ENCODE results near the gene ABCG4.
A peak's percentile ranks its signal among the peaks of the same experiment; 100 is the strongest.
"Not testable (repeated sequence)": the region's sequence is repeated elsewhere in the genome, so short reads cannot be mapped to it uniquely, and the experiment has no call there.

The ABCG4 gene

GRCh38 chr11:119153049-119153818, 4.4 kb downstream of the ABCG4 start:
- no peak for DNase-seq (ENCODE audit: low read depth in 2 of 2)

- DNase-seq (ENCODE audit: low read depth in 2 of 2) = no peak
Observed at GRCh38 chr11:119154178-119154577, 5.3 kb downstream of the ABCG4 start.

- DNase-seq (ENCODE audit: low read depth in 2 of 2) = no peak
Observed at GRCh38 chr11:119155733-119156492, 7.1 kb downstream of the ABCG4 start.

- DNase-seq (ENCODE audit: low read depth in 2 of 2) = no peak
Observed at GRCh38 chr11:119156496-119156895, 7.6 kb downstream of the ABCG4 start.

- no peak for DNase-seq (ENCODE audit: low read depth in 2 of 2)
Observed at GRCh38 chr11:119157063-119157462, 8.2 kb downstream of the ABCG4 start.

GRCh38 chr11:119158467-119158866, 9.6 kb downstream of the ABCG4 start:
- no peak for DNase-seq (ENCODE audit: low read depth in 2 of 2)

GRCh38 chr11:119160151-119160550, 11.3 kb downstream of the ABCG4 start:
- DNase-seq (ENCODE audit: low read depth in 2 of 2) = no peak

- DNase-seq (ENCODE audit: low read depth in 2 of 2) = no peak
Observed at GRCh38 chr11:119161871-119162270, 13.0 kb downstream of the ABCG4 start.

GRCh38 chr11:119166368-119167076, 17.7 kb downstream of the ABCG4 start:
- no peak for DNase-seq (ENCODE audit: low read depth in 2 of 2)

- DNase-seq (ENCODE audit: low read depth in 2 of 2) = not testable (repeated sequence)
Observed at GRCh38 chr11:119167077-119167458, 18.2 kb downstream of the ABCG4 start.

- no peak for DNase-seq (ENCODE audit: low read depth in 2 of 2)
Observed at GRCh38 chr11:119167933-119168332, 19.1 kb downstream of the ABCG4 start.

- peak; percentile 81 to 84 for DNase-seq (ENCODE audit: low read depth in 2 of 2)
Observed at GRCh38 chr11:119168471-119169281, 19.8 kb downstream of the ABCG4 start, which contains the start of gene NLRX1. TSS of gene NLRX1 (plus strand) at chr11:119168725. CDS start at chr11:119171404, 2,679 bp downstream.

- peak; percentile 37 to 39 for DNase-seq (ENCODE audit: low read depth in 2 of 2)
Observed at GRCh38 chr11:119169282-119169719, 20.4 kb downstream of the ABCG4 start.

GRCh38 chr11:119172513-119172912, 23.7 kb downstream of the ABCG4 start:
- DNase-seq (ENCODE audit: low read depth in 2 of 2) = no peak

- DNase-seq (ENCODE audit: low read depth in 2 of 2) = no peak
Observed at GRCh38 chr11:119173453-119173852, 24.6 kb downstream of the ABCG4 start.

GRCh38 chr11:119175493-119176077, 26.7 kb downstream of the ABCG4 start:
- DNase-seq (ENCODE audit: low read depth in 2 of 2) = no peak

GRCh38 chr11:119178166-119178680, 29.4 kb downstream of the ABCG4 start:
- no peak for DNase-seq (ENCODE audit: low read depth in 2 of 2)

GRCh38 chr11:119179342-119179741, 30.5 kb downstream of the ABCG4 start:
- DNase-seq (ENCODE audit: low read depth in 2 of 2) = no peak

GRCh38 chr11:119179983-119180382, 31.1 kb downstream of the ABCG4 start:
- no peak for DNase-seq (ENCODE audit: low read depth in 2 of 2)

- no peak for DNase-seq (ENCODE audit: low read depth in 2 of 2)
Observed at GRCh38 chr11:119180729-119181676, 32.2 kb downstream of the ABCG4 start.

Data from stimulated activated CD4-positive, alpha-beta T cell treated with anti-CD3 and anti-CD28 coated beads, Interleukin-4, amount 100 ng/mL, for 48 hours (primary cell).